Psoas muscle (tissue), 8 donors: ENCODE results near the gene RIMBP2. TPM values are rescaled to one million over a fixed set of nuclear protein-coding genes. Genes with fewer than 3 reads are reported as not detected.

Experiments used
- ATAC-seq, 4 donors: fragments of 200-7000 bp; cut with Tn5 transposase; one replicate each; pipeline ENCODE4 v1.9.1; 2020; ENCODE audit warnings: moderate library complexity in 3 of 4, mild to moderate bottlenecking in 2 of 4
- DNase-seq, 2 donors: peaks; one replicate each; pipeline ENCODE4 v3.0.0-alpha.2; 2020
- H3K27ac ChIP-seq: fragments of 200-600 bp; one replicate; pipeline ENCODE4 v1.8.0; 2022
- H3K27me3 ChIP-seq, 3 donors: fragments of 200-600 bp in 1 of 3; one replicate each; pipeline versions ENCODE4 v1.6.1 to v1.8.0; 2013 to 2022; ENCODE audit warnings: low read length in 2 of 3, mild to moderate bottlenecking in 2 of 3, moderate library complexity in 1 of 3; ENCODE audit not compliant: insufficient read depth in 3 of 3
- H3K36me3 ChIP-seq, 2 donors: fragments of 200-600 bp in 1 of 2; one replicate each; pipeline versions ENCODE4 v1.6.1 to v1.8.0; 2013 to 2022; ENCODE audit warnings: low read depth in 1 of 2, mild to moderate bottlenecking in 1 of 2, moderate library complexity in 1 of 2; ENCODE audit not compliant: insufficient read depth in 1 of 2
- H3K4me1 ChIP-seq: fragments of 200-600 bp; one replicate; pipeline ENCODE4 v1.8.0; 2022
- H3K4me3 ChIP-seq: fragments of 200-600 bp; one replicate; pipeline ENCODE4 v1.8.0; 2022; ENCODE audit warnings: mild to moderate bottlenecking
- H3K9me3 ChIP-seq: fragments of 200-600 bp; one replicate; pipeline ENCODE4 v1.8.0; 2022
- WGBS, 3 donors: extraction: QIAGEN DNeasy Blood & Tissue Kit; methylation state at CpG; one replicate each; pipeline versions ENCODE4 v1.1.6 to v1.1.7; 2013; 5-methylcytosine and 5-hydroxymethylcytosine counted together
- intact Hi-C, 2 donors: fragments of 100-400 bp; cut with DNase I; formaldehyde crosslinking; loops; one replicate each; pipeline versions ENCODE4 v1.11.0 to v1.14.2; 2022
- polyA plus RNA-seq, 3 donors: library from polyadenylated mRNA; stranded (reverse); fragments of 200-250 nt; gene quantifications; one replicate each; pipeline ENCODE4 v1.2.3, GENCODE V29; 2013
- total RNA-seq, 4 donors: library from RNA; stranded (reverse); fragmentation: NEBNext Ultra II Directional in 2 of 4; extraction: Animal tissue kit (Norgen Biotek cat#: 25700) in 2 of 4; gene quantifications; one replicate each; pipeline versions ENCODE4 v1.2.1 to v1.2.4, GENCODE V29; 2021 to 2023
- TF ChIP-seq, protein P1 (sequence below): fragments of 200-600 bp; IDR thresholded peaks from one replicate; pipeline ENCODE4 v1.8.0; 2022; ENCODE audit warnings: antibody characterized with exemption
- donor health status: healthy with polysubstance abuse.
- donor health status: DM: no; HTN: no; CAD: no; lungs with moderate emphysema.
- donor health status: Bipolar disorder and iron deficiency.
- donor health status: healthy.
- donor health status: DM: yes; HTN: yes; CAD: no.
- donor health status: DM: no; HTN: no; CAD: no.
- donor health status: DM: no; HTN: no; CAD: no.
- donor health status: DM: yes; HTN: yes; CAD: no.

RIMBP2 gene
- total and polyA plus RNA-seq, 7 donors, result 0.05 to 1.2 (median 0.21) TPM

DNA sequence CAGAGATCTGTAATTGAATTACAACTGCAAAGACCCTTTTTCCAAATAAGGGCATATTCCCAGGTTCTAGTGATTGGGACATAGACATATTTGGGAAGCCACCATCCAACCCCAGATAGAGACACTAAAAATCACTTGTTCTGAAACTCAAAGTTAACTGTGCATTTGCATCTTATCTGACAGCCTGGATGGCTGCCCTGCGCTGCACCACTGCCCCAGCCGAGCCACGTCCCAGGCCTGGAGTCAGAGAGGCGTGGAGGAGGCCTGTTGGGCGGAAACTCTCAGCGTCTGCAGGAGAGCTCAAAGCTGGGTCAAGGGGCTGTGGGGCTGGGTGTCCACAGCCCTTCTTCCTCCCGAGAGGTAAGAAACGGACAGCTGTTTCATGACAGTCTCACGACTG is 124.4 kb downstream of the RIMBP2 start:
- no peaks in the 10 kb centered on the region for H3K9me3 ChIP-seq
- H3K27ac ChIP-seq, result no peak overlapping the region
- no peak for ATAC-seq
- peaks cover 0 to 5% (median 0%) of the 10 kb centered on the region in 3 donors for H3K27me3 ChIP-seq
- no peak overlapping the region for H3K4me3 ChIP-seq
- intact Hi-C loops, result no loop called here
- TF ChIP-seq, protein P1, sequence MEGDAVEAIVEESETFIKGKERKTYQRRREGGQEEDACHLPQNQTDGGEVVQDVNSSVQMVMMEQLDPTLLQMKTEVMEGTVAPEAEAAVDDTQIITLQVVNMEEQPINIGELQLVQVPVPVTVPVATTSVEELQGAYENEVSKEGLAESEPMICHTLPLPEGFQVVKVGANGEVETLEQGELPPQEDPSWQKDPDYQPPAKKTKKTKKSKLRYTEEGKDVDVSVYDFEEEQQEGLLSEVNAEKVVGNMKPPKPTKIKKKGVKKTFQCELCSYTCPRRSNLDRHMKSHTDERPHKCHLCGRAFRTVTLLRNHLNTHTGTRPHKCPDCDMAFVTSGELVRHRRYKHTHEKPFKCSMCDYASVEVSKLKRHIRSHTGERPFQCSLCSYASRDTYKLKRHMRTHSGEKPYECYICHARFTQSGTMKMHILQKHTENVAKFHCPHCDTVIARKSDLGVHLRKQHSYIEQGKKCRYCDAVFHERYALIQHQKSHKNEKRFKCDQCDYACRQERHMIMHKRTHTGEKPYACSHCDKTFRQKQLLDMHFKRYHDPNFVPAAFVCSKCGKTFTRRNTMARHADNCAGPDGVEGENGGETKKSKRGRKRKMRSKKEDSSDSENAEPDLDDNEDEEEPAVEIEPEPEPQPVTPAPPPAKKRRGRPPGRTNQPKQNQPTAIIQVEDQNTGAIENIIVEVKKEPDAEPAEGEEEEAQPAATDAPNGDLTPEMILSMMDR, result no peak
- WGBS, 3 donors, result 50 to 55% (median 53%) methylated on average over 9 of the region's 9 CpGs
- no peak for DNase-seq
- H3K4me1 ChIP-seq, result no peaks in the 10 kb centered on the region
- H3K36me3 ChIP-seq, result no peaks in the 10 kb centered on the region

DNA sequence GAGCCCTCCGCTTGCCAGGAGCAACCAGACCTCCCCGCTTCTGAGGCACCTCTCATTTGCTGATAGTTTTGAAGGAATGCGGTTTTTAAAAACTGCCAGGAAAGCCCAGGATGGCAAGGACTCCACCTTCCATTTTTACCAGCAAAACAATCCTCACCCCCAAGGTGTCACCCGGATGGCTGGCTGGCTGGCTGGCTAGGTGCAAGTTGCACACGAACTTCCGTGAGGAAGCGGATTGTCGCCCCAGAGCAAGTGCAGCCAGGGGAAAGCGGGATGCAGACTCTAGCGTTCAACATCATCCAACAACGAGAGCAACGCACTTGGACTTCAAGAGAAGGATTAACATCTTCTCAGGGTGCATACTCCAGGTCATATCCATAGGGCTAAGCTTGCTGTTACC is 125.4 kb downstream of the RIMBP2 start:
- 78 to 82% (median 80%) methylated on average over 12 of the region's 12 CpGs for WGBS, 3 donors
- Histone ChIP-seq H3K27ac (no peak overlapping the region), H3K36me3 (no peaks in the 10 kb centered on the region), H3K9me3 (no peaks in the 10 kb centered on the region), H3K4me3 (no peak overlapping the region), H3K27me3 (peaks cover 0 to 5% (median 0%) of the 10 kb centered on the region in 3 donors), H3K4me1 (no peaks in the 10 kb centered on the region)
- intact Hi-C loops, result no loop called here
- ATAC-seq (no peak), DNase-seq (no peak)
- TF ChIP-seq, protein P1, result no peak

DNA sequence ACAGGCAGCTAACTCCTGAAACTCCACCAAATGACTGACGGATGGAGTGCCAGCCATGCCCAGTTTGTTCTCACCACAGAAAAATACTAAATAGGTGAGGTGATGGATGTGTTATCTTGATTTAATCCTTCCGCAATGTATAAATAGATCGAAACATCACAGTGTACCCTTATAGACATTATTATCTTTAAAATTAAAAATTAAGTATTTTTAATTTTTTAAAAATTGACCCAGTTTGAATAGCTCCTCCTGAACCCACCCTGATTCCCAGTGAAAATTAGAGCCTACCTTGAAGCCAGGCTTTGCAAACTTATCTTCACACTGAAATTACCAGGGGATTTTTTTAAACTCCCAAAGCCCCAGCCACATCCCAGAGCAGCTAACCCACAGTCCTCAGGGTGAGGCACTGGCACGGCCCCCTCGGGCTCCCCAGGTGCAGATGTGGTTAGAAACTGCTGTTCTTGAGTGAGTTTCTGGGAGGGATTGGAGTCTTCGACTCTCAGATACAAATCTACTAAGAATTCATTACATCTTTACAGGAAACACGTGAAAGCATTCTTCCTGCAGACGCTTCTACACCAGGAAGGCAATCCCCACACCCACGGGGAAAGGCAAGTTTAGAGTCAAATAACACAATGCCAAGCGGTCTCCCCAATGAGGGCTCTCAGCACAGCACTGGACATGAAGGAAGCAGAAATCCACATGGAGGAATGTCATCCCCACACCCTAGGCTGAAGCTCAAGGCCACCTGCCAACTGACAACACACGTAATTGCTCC is 126.4 kb downstream of the RIMBP2 start:
- DNase-seq (no peak), ATAC-seq (no peak)
- intact Hi-C loops, result no loop called here
- Histone ChIP-seq H3K36me3 (no peaks in the 10 kb centered on the region), H3K4me3 (no peak overlapping the region), H3K27ac (no peak overlapping the region), H3K4me1 (no peaks in the 10 kb centered on the region), H3K27me3 (peaks cover 0 to 5% (median 1%) of the 10 kb centered on the region in 3 donors), H3K9me3 (no peaks in the 10 kb centered on the region)
- 43 to 47% (median 45%) methylated on average over 11 of the region's 11 CpGs for WGBS, 3 donors
- TF ChIP-seq, protein P1, result no peak

DNA sequence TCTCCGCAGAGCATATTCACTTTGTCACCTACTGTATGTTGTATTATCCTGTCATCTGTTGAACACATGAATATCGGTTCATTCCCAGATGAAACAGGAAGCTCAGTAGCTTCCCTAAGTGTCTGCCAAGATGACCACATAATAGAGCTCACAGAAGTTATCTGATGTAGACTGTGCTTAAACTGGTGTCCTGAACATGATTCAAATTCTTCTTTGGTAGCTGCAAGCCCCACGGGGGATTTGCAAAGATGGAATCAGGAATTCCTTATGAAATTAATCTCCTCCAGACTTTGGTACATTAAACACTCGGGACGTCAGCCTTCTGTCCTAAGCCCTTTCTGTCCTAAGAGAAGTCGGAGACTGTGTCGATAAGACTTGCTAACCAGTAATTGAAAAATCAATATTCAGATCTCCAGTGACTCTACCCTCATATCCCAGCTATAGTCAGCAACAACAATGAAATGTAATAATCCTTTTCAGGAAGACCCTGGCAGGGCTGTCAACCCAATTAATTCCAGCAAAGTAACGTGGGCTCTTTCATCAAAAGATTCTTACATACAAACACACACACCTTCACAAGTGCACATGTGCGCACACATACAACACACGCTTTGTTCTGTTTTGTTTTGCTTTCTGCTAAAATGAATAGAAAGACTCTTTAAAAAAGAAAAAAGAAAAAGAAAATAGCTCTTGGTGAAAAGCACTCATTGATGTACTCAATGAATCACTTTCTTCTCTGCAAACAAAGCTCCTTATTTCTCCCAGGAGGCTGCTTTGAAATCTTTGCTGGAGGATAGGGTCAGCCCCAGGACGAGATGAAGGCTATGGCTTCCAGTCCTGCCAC is 127.2 kb downstream of the RIMBP2 start:
- H3K27ac ChIP-seq, result no peak overlapping the region
- intact Hi-C loops, result no loop called here
- 50 to 60% (median 60%) methylated on average over 11 of the region's 11 CpGs for WGBS, 3 donors
- DNase-seq (no peak), ATAC-seq (no peak)
- H3K9me3 ChIP-seq, result no peaks in the 10 kb centered on the region
- TF ChIP-seq, protein P1, result no peak
- H3K4me1 ChIP-seq, result no peaks in the 10 kb centered on the region
- H3K27me3 ChIP-seq, result peaks cover 0 to 5% (median 1%) of the 10 kb centered on the region in 3 donors
- no peaks in the 10 kb centered on the region for H3K36me3 ChIP-seq
- H3K4me3 ChIP-seq, result no peak overlapping the region
